Ramos (cell line): ENCODE data around the gene ABLIM1.

Experiments
- in situ Hi-C: fragments of 300-500 bp; cut with MboI; formaldehyde crosslinking; loops from one replicate; pipeline ENCODE4 v1.14.3; 2022; ENCODE audit warnings: low sequenced_read_pairs; ENCODE audit not compliant: unreplicated experiment

ABLIM1 gene

GRCh38 chr10:114526504-114527238, 131.4 kb downstream of the ABLIM1 start:
- in situ Hi-C loops = no loop called here

- in situ Hi-C loops = no loop called here
Observed at GRCh38 chr10:114526126-114526503, 132.0 kb downstream of the ABLIM1 start.

- in situ Hi-C loops = no loop called here
Observed at GRCh38 chr10:114525368-114525949, 132.6 kb downstream of the ABLIM1 start.

GRCh38 chr10:114523876-114524275, 134.2 kb downstream of the ABLIM1 start:
- in situ Hi-C loops = no loop called here

- in situ Hi-C loops = no loop called here
Observed at GRCh38 chr10:114521255-114521654, 136.8 kb downstream of the ABLIM1 start.

GRCh38 chr10:114520453-114520852, 137.6 kb downstream of the ABLIM1 start:
- in situ Hi-C loops = no loop called here

GRCh38 chr10:114519756-114520293, 138.2 kb downstream of the ABLIM1 start:
- in situ Hi-C loops = no loop called here

- in situ Hi-C loops = no loop called here
Observed at GRCh38 chr10:114519306-114519669, 138.8 kb downstream of the ABLIM1 start.

GRCh38 chr10:114518401-114519305, 139.4 kb downstream of the ABLIM1 start:
- in situ Hi-C loops = no loop called here

GRCh38 chr10:114517368-114518250, 140.5 kb downstream of the ABLIM1 start:
- in situ Hi-C loops = no loop called here

GRCh38 chr10:114516356-114516755, 141.7 kb downstream of the ABLIM1 start:
- in situ Hi-C loops = no loop called here

- in situ Hi-C loops = no loop called here
Observed at GRCh38 chr10:114515298-114515914, 142.7 kb downstream of the ABLIM1 start.

- in situ Hi-C loops = no loop called here
Observed at GRCh38 chr10:114513381-114513792, 144.7 kb downstream of the ABLIM1 start.

- in situ Hi-C loops = no loop called here
Observed at GRCh38 chr10:114511881-114512280, 146.2 kb downstream of the ABLIM1 start.

- in situ Hi-C loops = no loop called here
Observed at GRCh38 chr10:114508376-114508775, 149.7 kb downstream of the ABLIM1 start.

GRCh38 chr10:114507449-114507848, 150.6 kb downstream of the ABLIM1 start:
- in situ Hi-C loops = no loop called here

- in situ Hi-C loops = no loop called here
Observed at GRCh38 chr10:114506871-114507385, 151.1 kb downstream of the ABLIM1 start.

GRCh38 chr10:114504769-114505579, 153.1 kb downstream of the ABLIM1 start:
- in situ Hi-C loops = no loop called here
